Hepatocyte (in vitro differentiated cells): Measurements from ENCODE around the gene VAV2.

Source experiments
- EZH2phosphoT487 ChIP-seq: fragments of 200-600 bp; sonication (generic); IDR thresholded peaks from one replicate; pipeline ENCODE4 v1.6.1; 2018; ENCODE audit warnings: antibody characterized with exemption, mild to moderate bottlenecking, low read depth, moderate library complexity; ENCODE audit not compliant: unreplicated experiment, severe bottlenecking
- TF ChIP-seq, protein P1 (sequence below): fragments of 200-600 bp; sonication (generic); IDR thresholded peaks from 2 replicates; pipeline ENCODE4 v1.5.1; 2016; ENCODE audit warnings: antibody characterized with exemption, mild to moderate bottlenecking; ENCODE audit not compliant: poor library complexity

DNA sequence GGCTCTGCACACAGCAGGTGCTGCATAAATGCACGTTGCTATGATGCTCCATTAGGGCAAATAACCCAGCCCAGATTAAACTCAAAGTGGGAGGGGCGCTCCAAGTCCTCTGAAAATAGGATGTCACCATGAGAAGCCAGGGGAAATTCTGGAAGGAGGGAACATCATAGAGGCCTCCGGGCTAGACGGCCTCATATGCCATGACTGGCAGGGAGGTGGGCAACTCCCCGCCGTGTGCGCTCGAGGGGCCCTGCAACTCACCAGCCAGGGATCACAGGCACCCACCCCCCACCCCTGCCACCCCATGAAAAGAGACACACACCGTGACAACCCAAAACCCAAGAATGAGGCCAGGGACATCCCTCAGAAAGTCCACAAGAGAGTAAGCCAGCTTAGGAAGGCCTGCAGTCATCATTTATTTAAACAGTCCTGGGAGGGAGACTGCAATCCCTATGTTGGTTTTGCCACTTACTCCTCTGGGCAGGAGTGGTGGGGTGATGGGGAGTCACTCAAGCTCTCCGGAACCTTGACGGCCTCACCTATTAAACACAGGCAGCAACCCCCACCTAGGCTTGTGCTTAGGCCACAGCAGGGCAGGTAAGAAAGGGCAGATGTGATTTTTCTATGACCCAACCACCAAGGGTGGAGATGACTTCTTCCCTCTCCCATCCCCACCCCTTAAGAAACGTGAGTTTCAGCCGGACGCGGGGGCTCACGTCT is 4.0 kb downstream of the VAV2 start:
- TF ChIP-seq, protein P1, sequence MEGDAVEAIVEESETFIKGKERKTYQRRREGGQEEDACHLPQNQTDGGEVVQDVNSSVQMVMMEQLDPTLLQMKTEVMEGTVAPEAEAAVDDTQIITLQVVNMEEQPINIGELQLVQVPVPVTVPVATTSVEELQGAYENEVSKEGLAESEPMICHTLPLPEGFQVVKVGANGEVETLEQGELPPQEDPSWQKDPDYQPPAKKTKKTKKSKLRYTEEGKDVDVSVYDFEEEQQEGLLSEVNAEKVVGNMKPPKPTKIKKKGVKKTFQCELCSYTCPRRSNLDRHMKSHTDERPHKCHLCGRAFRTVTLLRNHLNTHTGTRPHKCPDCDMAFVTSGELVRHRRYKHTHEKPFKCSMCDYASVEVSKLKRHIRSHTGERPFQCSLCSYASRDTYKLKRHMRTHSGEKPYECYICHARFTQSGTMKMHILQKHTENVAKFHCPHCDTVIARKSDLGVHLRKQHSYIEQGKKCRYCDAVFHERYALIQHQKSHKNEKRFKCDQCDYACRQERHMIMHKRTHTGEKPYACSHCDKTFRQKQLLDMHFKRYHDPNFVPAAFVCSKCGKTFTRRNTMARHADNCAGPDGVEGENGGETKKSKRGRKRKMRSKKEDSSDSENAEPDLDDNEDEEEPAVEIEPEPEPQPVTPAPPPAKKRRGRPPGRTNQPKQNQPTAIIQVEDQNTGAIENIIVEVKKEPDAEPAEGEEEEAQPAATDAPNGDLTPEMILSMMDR, result no peak
- no peak for TF ChIP-seq EZH2phosphoT487
